ENCODE data around the gene LITAFD. TPM values are rescaled to one million over a fixed set of nuclear protein-coding genes. Genes with fewer than 3 reads are reported as not detected.

The LITAFD gene
- polyA plus RNA-seq, 1 of the 3 experiments (the other 2 are of a cell fraction) = not detected

DNA sequence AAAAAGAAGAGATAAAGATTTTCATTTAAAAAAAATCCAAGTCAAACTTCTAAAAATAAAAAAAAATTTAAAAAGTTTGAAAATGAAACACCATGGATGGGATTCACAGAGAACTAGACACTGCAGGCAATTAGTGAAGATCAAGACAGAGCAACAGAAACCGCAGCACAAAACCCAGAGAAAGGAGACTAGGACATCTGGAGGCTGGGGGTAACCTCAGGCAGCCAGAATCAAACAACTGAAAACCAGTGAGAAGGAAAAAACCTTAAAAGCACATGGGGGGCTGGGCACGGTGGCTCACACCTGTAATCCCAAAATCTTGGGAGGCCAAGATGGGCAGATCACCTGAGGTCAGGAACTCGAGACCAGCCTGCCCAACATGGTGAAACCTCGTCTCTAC, 30.6 kb downstream of the LITAFD start:
- H3K79me2 ChIP-seq (ENCODE audit: insufficient read depth) = peaks cover 27% of the 10 kb centered on the region
- 94% methylated on average over 4 of the region's 4 CpGs for WGBS (ENCODE audit: low lambda C conversion rate)

DNA sequence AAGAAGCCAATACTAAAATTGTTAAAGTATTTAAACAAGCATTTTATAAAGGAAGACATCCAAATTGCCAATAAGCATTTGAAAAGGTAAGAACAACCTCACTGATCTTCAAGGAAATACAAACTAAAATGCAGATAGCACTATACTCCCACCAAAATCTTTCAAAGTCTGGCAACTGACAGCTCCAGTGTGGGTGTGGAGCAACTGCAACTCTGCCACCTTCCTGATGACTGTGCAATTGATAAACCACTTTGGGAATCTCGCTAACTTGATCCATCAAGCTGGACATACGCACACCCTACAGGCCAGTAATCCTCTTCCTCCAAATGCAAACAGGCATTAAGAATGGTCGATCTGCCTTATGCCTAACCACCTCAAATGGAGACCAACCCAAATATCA, 31.9 kb downstream of the LITAFD start:
- Histone ChIP-seq H3K4me1 (ENCODE audit: control insufficient read depth in 1 of 2, insufficient read depth in 2 of 2, low read depth in 1 of 2, low read length in 1 of 2) (no peaks in the 10 kb centered on the region; a peak in 1 of 4 replicates), H3K9me2 (no peaks in the 10 kb centered on the region), H3K9me3 (no peaks in the 10 kb centered on the region), H3K9ac (no peak overlapping the region), H2AFZ (ENCODE audit: low read depth) (no peak overlapping the region), H3K4me2 (no peak overlapping the region), H3K4me3 (ENCODE audit: low read depth in 2 of 2, low read length in 1 of 2) (no peak overlapping the region), H3K27ac (ENCODE audit: low read depth in 2 of 2, low read length in 1 of 2) (no peak overlapping the region), H3K27me3 (ENCODE audit: insufficient read depth) (no peaks in the 10 kb centered on the region), H3K36me3 (replicated peaks in 1 of 2; ENCODE audit: control insufficient read depth in 1 of 2, insufficient read depth in 2 of 2, low read length in 1 of 2) (peaks cover 62 to 70% of the 10 kb centered on the region in 2 experiments), H3K79me2 (ENCODE audit: insufficient read depth) (peaks cover 27% of the 10 kb centered on the region), H3F3A (replicated peaks; ENCODE audit: insufficient read depth) (peaks cover 3% of the 10 kb centered on the region), H4K20me1 (ENCODE audit: insufficient read depth) (peaks cover 10% of the 10 kb centered on the region; the same call in 1 of the 2 replicates)
- no peak for DNase-seq
- ChIA-PET POLR2A (no interaction called here), CTCF (interaction anchor here (0.7 to 1.7 kb wide), 6 partner anchors 20 to 262 kb away, joined by 3 to 7 read pairs (median 4); no protein-coding TSS in a partner anchor)
- TF ChIP-seq USF1 (IDR thresholded peaks at IDR 0.05; ENCODE audit: borderline replicate concordance, low read depth) = no peak
- no peak for TF ChIP-seq NFIC (IDR thresholded peaks at IDR 0.05; ENCODE audit: borderline replicate concordance)
- no peak for TF ChIP-seq TCF12 (IDR thresholded peaks at IDR 0.05)
- no peak for TF ChIP-seq YY1 (IDR thresholded peaks at IDR 0.05; ENCODE audit: low read depth)
- TF ChIP-seq, protein P1, sequence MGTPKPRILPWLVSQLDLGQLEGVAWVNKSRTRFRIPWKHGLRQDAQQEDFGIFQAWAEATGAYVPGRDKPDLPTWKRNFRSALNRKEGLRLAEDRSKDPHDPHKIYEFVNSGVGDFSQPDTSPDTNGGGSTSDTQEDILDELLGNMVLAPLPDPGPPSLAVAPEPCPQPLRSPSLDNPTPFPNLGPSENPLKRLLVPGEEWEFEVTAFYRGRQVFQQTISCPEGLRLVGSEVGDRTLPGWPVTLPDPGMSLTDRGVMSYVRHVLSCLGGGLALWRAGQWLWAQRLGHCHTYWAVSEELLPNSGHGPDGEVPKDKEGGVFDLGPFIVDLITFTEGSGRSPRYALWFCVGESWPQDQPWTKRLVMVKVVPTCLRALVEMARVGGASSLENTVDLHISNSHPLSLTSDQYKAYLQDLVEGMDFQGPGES (IDR thresholded peaks at IDR 0.05; ENCODE audit: low read depth, low read length) = no peak
- no peak for TF ChIP-seq CHD2 (IDR thresholded peaks at IDR 0.05; ENCODE audit: low read length, partially characterized antibody)
- TF ChIP-seq RFX5 (IDR thresholded peaks at IDR 0.05; ENCODE audit: low read length) = no peak
- TF ChIP-seq ELF1 (IDR thresholded peaks at IDR 0.05) = no peak
- TF ChIP-seq, protein P2, sequence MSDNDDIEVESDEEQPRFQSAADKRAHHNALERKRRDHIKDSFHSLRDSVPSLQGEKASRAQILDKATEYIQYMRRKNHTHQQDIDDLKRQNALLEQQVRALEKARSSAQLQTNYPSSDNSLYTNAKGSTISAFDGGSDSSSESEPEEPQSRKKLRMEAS (IDR thresholded peaks at IDR 0.05; ENCODE audit: low read depth) = no peak
- TF ChIP-seq FOSL2 (IDR thresholded peaks at IDR 0.05; ENCODE audit: borderline replicate concordance, low read depth) = no peak
- no peak for TF ChIP-seq TAF1 (IDR thresholded peaks at IDR 0.05; ENCODE audit: borderline replicate concordance, low read depth, low read length)
- TF ChIP-seq JUND (IDR thresholded peaks at IDR 0.05) = no peak
- TF ChIP-seq CTCF (IDR thresholded peaks at IDR 0.05) = no peak
- WGBS (ENCODE audit: low lambda C conversion rate) = 95% methylated on average over 3 of the region's 3 CpGs

More for the DNA sequence above, 30.6 kb downstream of the LITAFD start:
- no peak overlapping the region for H2AFZ ChIP-seq (ENCODE audit: low read depth)
- peaks cover 3% of the 10 kb centered on the region for H3F3A ChIP-seq (replicated peaks; ENCODE audit: insufficient read depth)
- ChIA-PET POLR2A (no interaction called here), CTCF (interaction anchor here (1.6 kb wide), 1 partner anchor 12 kb away, joined by 3 read pairs; no protein-coding TSS in a partner anchor)
- H3K9me2 ChIP-seq = no peaks in the 10 kb centered on the region
- TF ChIP-seq CTCF (IDR thresholded peaks at IDR 0.05) = no peak
- no peak for TF ChIP-seq PBX3 (IDR thresholded peaks at IDR 0.05)
- no peak for TF ChIP-seq RAD21 (IDR thresholded peaks at IDR 0.05; ENCODE audit: low read length)
- TF ChIP-seq TEAD4 (IDR thresholded peaks at IDR 0.05; ENCODE audit: borderline replicate concordance, insufficient read depth) = no peak
- no peak for TF ChIP-seq RCOR1 (IDR thresholded peaks at IDR 0.05; ENCODE audit: low read length)
- no peak for TF ChIP-seq SMC3 (IDR thresholded peaks at IDR 0.05; ENCODE audit: low read depth, low read length)
- TF ChIP-seq MXI1 (IDR thresholded peaks at IDR 0.05; ENCODE audit: low read depth, low read length) = no peak
- no peak for TF ChIP-seq JUND (IDR thresholded peaks at IDR 0.05)
- H3K4me3 ChIP-seq (ENCODE audit: low read depth in 2 of 2, low read length in 1 of 2) = no peak overlapping the region
- H3K9me3 ChIP-seq = no peaks in the 10 kb centered on the region
- DNase-seq = no peak
- H3K4me2 ChIP-seq = no peak overlapping the region
- no peak overlapping the region for H3K9ac ChIP-seq
- H3K36me3 ChIP-seq (replicated peaks in 1 of 2; ENCODE audit: control insufficient read depth in 1 of 2, insufficient read depth in 2 of 2, low read length in 1 of 2) = peaks cover 68% of the 10 kb centered on the region in 2 experiments
- H3K27me3 ChIP-seq (ENCODE audit: insufficient read depth) = no peaks in the 10 kb centered on the region
- H3K27ac ChIP-seq (ENCODE audit: low read depth in 2 of 2, low read length in 1 of 2) = no peak overlapping the region
- no peaks in the 10 kb centered on the region; a peak in 1 of 4 replicates for H3K4me1 ChIP-seq (ENCODE audit: control insufficient read depth in 1 of 2, insufficient read depth in 2 of 2, low read depth in 1 of 2, low read length in 1 of 2)
- H4K20me1 ChIP-seq (ENCODE audit: insufficient read depth) = peaks cover 5% of the 10 kb centered on the region; the same call in 1 of the 2 replicates
